C1 segment of cervical spinal cord (tissue), 14 donors: ENCODE data around the gene GIPC3.

Experiments used
- DNase-seq, 14 donors: peaks; one replicate each; lab custom pipeline; 2025; lab: John Stamatoyannopoulos, UW

GIPC3 gene

DNA sequence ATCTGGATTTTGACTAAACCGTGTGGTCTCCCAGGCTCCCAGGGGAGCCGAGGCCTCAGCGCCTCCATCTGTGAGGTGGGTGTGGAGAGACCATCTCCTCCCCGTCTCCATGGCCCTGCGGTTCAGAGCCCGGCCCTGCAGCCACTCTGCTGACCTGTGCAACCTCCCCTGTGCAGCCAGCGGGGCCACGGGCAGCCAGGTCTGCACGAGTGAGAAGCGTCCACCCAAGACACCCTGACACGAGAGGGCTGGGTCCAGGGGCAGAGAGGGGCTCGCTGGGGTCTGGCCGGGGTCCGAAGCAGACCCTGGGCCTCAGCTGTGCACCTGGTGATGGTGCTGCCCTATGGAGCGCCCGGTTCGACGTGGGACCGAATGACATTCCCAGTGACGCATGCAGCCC, 51.7 kb downstream of the GIPC3 start:
- no peak for DNase-seq

DNA sequence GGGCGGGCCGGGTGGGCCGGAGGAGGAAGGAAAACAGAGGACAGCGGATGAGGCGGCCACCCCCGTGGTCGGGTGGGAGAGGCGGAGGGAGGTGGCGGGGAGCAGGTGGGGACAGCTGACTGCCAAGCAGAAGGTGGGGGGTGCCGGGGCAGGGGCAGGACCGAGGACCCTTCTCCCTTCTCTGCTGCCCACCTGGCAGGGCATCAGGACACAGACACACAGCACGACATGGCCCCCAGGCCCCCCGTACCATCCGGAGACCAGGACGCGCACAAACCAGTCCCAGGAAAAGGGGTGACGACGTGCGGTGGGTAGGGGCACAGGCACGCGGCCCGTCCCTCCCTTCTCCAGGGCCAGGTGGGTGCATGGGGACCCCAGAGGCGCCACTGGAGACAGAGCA, 52.3 kb downstream of the GIPC3 start:
- DNase-seq = no peak

DNA sequence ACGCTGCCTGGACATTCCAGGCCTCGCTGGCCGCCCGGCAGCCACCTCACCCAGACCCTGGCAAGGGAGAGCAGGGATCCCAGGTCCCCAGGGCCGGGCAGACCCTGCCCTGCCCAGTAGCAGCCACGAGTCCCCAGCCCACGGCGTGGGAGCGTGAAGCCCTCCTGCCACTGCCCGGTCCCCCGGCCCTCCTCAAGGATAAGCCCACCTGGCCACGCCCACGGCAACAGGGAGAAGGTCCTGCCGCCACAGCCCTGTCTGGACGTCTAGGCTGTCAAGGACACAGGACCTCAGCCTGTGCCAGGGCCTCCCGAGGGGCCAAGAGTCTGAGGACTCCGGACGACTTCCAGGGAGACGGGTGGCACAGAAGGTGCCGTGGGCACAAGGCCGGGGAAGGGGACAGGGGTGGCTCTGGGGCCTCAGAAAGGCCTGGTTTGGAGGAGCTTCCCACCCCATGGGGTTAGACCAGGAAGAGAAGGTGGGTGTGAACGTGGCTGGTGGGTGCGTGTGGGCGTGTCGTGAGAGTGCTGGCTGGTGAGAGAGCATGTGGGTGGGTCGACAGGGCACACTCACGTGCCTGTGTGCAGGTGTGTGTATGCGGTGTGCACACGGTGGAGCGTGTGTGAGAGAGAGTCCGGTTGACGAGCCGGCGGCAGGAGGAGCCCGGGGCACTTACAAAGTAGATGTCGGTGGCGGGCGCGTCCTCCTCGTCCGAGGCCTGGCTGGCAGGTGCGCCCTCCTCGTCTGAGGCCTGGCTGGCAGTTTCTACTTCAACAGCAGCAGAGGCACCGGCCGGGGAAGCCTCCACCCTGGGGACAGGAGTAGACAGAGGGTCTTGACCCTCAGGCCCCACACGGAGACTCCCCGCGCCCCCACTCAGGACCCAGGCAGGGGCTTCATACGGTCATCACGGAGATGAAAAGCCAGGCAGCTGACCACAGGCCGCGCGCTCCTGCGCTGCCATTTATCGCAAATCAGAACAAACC, 53.2 kb downstream of the GIPC3 start:
- no peak for DNase-seq

DNA sequence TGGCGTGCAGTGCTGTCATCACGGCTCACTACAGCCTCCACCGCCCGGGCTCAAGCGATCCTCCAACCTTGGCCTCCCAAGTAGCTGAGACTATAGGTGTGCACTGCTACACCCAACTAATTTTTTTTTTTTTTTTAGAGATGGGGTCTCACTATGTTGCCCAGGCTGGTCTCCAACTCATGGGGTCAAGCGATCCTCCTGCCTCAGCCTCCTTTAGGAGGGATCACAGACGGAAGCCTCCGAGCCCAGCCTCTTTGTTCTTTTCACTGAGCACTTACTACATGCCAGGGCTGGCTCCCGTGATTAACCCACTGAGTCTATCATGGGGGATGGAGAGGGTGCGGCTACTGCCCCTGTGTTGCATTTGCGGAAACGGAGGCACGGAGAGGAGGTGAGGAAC, 54.2 kb downstream of the GIPC3 start:
- no peak for DNase-seq

DNA sequence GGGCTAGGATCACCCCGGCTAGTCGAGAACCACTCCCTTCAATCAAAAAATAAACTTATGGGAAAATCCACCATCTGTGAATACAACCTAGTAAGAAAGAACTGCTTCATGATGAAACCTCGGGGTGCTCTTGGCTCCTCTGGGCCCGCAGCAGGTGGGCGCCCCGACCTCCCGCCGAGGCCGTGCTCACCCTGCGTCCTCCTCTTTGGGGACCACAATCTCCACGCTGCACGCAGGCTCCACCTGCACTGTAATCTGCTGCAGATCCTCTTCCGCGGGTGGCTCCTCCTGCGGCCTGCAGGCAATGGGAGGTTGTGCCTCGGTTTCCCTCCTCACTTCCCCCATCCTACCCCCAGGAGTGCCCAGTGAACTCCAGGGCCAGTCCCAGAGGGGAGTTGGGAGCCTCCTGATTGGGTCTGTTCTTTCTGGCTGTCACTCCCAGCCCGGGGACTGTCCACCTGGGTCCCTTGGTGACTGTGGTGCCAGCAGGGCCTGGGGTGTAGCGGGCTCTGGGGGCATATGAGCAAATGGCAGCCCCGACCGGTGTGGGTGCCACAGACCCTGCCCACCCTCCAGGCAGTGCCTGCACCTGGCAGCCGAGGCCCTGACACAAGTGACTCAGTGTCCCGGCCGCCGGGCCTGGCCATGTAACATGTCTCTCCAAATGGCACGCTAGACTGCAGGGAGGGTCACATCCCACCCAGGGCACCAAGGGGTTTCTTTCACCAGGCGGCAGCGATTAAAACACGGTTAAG, 56.4 kb downstream of the GIPC3 start:
- DNase-seq = no peak

DNA sequence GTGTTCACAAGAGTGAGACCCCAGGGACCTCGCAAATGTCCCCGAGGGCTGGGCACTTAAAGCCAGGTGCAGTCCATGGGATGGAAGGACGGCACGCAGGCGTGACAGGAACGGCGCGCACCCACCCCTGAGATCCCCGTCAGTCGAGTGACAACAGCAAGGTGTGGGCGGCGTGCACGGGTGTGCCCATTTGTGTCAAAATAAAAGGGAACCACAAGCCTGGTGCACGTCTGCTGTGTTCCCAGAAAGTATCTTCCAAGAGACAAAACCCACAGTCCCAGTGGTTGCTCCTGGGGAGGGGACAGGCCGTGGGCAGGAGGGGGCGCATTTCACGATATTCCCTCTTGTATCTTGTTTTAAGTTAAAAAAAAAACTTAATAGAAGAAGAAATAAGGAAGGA, 57.0 kb downstream of the GIPC3 start:
- no peak for DNase-seq
